ENCODE measurements around the gene FIG4.

DNA sequence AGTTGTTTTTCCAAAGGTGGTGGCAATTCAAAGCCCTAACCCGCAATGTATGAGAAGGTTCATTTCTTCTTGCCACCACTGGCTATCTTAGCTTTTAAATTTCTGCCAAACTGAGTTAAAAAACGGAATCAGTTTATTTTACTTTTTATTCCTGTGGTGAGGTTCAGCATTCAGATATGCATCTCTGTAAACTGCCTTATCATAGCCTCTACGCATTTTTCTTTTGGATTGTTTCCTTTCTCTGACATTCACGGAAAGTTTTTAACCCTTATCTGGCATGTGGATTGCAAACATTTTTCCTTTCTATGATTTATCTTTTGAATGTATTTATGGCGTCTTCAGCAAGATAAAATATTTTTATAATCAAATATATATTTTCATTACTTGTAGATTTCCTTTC, 37.8 kb upstream of the FIG4 start:
- TF ChIP-seq, protein P1, sequence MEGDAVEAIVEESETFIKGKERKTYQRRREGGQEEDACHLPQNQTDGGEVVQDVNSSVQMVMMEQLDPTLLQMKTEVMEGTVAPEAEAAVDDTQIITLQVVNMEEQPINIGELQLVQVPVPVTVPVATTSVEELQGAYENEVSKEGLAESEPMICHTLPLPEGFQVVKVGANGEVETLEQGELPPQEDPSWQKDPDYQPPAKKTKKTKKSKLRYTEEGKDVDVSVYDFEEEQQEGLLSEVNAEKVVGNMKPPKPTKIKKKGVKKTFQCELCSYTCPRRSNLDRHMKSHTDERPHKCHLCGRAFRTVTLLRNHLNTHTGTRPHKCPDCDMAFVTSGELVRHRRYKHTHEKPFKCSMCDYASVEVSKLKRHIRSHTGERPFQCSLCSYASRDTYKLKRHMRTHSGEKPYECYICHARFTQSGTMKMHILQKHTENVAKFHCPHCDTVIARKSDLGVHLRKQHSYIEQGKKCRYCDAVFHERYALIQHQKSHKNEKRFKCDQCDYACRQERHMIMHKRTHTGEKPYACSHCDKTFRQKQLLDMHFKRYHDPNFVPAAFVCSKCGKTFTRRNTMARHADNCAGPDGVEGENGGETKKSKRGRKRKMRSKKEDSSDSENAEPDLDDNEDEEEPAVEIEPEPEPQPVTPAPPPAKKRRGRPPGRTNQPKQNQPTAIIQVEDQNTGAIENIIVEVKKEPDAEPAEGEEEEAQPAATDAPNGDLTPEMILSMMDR (IDR thresholded peaks at IDR 0.05 in 2 of 3, conservative IDR thresholded peaks at IDR 0.05 in 1 of 3; ENCODE audit: borderline replicate concordance in 1 of 3, insufficient read depth in 1 of 3, low read depth in 2 of 3, low read length in 2 of 3), result no peak
- no peak for TF ChIP-seq POLR2A (IDR thresholded peaks at IDR 0.05; ENCODE audit: borderline replicate concordance, extremely low read depth, insufficient read depth, insufficient read length)
- TF ChIP-seq CBX3 (IDR thresholded peaks at IDR 0.05; ENCODE audit: low read depth), result no peak
- no peak for TF ChIP-seq FOSL1 (IDR thresholded peaks at IDR 0.05; ENCODE audit: low read depth)
- no peak for TF ChIP-seq POLR2AphosphoS5 (IDR thresholded peaks at IDR 0.05; ENCODE audit: low read depth, low read length)

All from HCT116 (cell line).